Left forelimb (tissue), 1 donor: Measurements from ENCODE around the gene CREB5.

Experiments used
- DNase-seq: peaks from one replicate; pipeline ENCODE4 v3.0.0-alpha.2; 2018; ENCODE audit warnings: low spot score

The CREB5 gene

DNA sequence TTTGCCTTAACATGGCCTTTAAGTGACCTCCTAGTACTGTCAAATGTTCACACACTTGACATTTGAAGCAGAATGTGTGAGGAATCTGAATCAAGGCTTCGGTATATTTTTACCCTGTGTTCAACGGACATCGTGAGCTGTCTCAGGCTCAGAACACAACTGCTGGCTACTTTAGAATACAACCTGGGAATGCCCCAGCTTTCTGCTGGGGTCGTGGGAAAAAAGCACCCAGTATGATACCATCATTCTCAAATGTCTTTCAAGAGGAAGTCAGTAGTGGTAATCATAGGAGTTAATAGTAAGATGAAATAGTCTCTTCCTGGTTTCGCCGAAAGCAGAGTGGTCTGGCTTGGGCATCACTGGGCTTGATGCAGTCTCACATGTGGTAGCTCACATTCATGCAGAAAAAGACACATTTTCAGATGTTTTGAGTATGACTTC, 67.2 kb downstream of the CREB5 start:
- DNase-seq, result no peak

DNA sequence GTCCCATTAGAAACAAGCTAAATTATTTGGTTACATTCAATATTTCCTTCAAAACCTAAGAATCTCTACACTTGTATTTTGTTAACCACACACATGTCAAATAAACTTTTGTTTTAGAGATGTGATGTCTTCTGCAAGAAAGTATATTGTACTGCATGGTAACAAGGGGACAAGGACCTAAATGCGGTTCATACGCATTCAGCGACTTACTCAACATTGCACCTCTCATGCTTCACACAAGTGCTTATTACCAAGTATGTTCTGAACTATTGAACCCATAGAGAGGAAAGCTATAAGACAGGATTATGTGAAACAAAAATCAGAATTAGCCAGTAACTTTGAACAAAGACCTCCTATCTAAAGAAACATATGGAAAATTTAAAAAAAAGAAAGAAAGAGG, 68.3 kb downstream of the CREB5 start:
- DNase-seq, result no peak

- DNase-seq, result no peak
These were observed 69.0 kb downstream of the CREB5 start for GRCh38 chr7:28481091-28481926.

DNA sequence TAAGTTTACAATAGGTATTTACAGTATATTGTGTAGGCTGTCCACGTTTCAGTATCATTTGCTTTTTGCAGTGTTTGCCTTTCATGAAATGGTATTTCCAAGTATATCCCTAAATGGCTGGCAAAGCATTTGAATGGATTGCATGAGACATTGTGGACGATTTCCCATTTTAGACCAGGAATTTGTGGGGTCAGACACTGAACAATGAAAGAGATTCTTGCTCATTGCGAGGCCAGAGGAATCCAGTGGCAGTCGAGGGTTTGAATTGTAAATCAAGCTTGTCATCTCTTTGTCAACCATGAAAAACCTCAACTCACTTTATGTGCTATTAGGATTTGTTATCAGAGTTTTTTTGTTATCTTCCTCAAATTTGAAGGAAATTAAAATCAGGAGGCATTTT, 70.8 kb downstream of the CREB5 start:
- no peak for DNase-seq

DNA sequence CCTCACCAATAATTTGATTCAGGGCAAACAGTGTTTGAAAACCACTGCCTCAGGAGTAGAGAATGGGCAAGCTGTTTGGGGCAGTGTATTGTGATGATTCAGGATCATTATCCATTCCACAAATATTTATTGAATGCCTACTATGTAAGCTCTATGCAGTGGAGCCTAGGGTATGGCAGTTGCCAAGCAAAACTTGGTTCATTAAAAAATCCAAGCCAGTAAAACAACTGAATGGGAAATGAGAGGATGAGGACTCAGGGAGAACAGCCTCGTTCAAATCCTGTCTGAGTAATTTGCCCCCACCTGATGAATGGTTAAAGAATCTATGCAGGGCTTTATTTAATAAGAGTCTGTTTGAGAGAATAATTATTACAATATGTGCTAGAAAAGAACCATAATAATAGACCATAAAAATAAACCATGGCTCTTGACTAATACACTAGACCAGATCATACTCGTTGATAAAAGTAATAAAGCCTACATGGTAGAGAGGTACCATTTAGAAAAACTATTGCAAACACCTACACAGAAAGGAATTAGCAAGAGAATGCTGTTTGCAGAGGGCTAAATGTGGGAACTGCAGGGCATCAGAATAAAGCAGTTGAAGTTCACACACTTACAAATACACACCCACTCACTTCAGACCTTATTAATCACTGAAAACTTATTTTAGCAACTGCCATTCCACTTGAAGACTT, 71.7 kb downstream of the CREB5 start:
- DNase-seq, result no peak

GRCh38 chr7:28484606-28484935, 72.3 kb downstream of the CREB5 start:
- no peak for DNase-seq

GRCh38 chr7:28487487-28487886, 75.2 kb downstream of the CREB5 start:
- no peak for DNase-seq

DNA sequence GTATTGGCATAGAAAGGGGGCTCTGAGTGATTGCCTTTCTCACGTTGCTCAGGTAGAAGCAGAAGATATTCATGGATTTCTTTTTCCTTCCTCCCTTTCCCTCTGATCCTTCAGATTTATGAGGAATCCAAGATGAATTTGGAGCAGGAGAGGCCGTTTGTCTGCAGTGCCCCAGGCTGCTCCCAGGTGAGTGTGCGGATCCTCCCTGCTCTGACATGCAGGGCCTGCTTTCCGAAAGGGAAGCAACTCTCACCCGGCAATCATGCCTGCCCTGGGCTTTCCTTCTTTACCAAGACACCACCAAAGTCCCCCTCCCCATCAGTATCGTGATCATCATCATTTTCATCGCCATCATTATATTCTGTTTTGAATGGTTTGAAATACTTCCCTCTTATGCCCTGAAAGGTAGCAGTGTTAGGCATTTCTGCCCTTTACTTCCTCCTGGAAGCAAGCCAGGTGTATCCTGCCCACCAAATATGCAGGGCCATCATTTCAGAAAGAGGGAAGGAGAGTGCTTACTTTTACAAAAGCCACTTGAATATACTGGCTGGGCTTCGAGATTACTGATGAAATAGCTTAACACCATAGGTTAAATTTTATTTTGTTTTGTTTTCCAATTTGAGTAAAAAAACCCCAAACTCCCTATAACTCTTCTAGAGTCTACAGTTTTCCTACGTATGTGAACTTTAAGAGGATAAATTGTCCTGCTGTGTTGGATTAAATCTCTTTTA, 75.9 kb downstream of the CREB5 start:
- no peak for DNase-seq

- DNase-seq, result no peak
These were observed 78.5 kb downstream of the CREB5 start for GRCh38 chr7:28490831-28491230.

DNA sequence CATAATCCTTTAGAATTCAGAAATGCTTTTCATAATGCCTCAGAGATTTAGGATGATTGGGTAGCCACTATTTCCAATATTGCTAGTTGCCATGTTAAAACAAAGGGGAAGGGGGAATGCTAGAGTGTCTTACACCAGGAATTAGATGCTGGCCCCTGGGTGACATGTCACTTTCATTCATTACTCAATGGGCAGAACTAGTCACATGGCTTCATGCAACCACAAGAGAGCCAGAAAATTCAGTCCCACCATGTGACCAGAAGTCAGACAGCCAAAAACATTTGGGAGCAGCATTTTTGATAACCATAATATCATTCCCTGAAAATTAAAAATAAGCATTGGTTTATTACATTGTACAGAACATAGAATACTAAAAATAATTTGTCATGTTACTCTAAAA, 81.2 kb downstream of the CREB5 start:
- no peak for DNase-seq

- DNase-seq, result no peak
These were observed 84.7 kb downstream of the CREB5 start for GRCh38 chr7:28497009-28497408.

- DNase-seq, result no peak
These were observed 86.3 kb downstream of the CREB5 start for GRCh38 chr7:28498636-28499035.

- no peak for DNase-seq
These were observed 87.8 kb downstream of the CREB5 start for GRCh38 chr7:28500138-28500537.

DNA sequence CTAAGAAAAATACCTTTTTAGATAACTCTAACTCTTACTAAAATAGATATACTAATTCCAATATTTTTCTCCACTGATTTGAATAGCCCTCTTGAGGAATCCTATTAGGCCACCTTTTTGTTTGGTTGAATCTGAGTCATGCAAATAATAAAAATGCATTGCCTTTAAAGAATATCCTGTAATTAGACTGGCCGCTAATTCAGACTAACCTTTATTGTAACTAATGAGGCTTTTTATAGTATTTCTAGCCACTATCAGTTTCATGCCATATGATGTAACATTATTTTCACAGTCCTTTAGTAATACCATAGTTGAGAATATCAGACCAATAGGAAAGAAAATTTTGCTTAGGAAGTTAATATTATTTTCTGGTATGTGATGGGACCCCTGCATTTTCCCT, 90.1 kb downstream of the CREB5 start:
- DNase-seq, result no peak

DNA sequence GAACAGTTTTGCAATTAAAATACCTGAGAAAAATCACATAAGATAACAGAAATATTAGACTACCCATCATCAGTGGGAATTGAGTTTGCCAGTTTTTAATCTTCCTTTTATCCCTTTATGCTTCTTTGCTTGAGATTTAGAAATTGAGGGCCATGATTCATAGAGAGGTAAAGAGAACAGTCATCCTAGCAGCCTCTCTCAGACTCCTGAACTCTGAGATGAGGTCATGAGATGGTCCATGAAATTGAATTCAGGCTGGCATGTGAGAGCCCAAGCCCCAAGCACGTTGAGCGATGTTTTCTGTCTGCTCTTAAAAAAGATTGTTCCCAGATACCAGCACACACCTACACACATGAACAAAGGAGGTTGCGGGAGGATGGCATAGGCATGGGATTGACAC, 91.1 kb downstream of the CREB5 start:
- no peak for DNase-seq

- DNase-seq, result no peak
These were observed 92.7 kb downstream of the CREB5 start for GRCh38 chr7:28505014-28505413.

DNA sequence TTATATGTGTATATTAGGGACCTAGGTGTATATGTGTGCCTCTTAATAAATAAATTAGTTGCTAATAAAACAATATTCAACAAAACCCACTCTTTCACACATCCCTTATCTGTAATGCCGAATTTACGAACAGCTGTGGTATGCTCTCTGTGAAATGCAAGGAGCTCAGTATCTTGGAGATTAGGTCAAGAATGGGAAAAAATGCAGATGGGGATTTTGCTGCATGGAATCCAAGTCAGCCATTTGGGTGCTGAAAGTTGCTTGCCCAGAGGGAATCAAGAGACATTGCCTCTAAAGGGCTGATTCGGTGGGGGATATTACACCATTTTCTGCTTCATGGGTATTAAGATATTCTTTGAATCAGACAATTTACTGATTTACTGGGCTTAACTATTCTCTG, 93.5 kb downstream of the CREB5 start:
- no peak for DNase-seq

- DNase-seq, result no peak
These were observed 95.4 kb downstream of the CREB5 start for GRCh38 chr7:28507525-28508282.

- DNase-seq, result no peak
These were observed 97.1 kb downstream of the CREB5 start for GRCh38 chr7:28509251-28510025.

DNA sequence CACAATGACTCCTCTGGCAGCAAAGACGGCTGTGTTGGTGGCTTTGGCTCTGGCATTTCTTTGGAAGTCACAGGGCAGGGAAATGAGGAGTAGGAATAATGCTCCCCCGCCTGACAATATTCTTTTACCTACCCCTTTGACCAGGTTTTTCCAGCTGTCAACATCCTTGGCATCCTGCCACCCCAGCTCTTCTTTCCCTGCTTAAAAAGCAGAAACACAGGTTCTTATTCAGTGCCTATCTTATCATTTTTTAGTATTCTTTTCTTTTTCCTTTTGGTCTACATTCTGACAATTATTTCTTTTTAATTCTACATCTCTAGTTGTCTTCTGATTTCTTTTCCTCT, 97.7 kb downstream of the CREB5 start:
- DNase-seq, result no peak

DNA sequence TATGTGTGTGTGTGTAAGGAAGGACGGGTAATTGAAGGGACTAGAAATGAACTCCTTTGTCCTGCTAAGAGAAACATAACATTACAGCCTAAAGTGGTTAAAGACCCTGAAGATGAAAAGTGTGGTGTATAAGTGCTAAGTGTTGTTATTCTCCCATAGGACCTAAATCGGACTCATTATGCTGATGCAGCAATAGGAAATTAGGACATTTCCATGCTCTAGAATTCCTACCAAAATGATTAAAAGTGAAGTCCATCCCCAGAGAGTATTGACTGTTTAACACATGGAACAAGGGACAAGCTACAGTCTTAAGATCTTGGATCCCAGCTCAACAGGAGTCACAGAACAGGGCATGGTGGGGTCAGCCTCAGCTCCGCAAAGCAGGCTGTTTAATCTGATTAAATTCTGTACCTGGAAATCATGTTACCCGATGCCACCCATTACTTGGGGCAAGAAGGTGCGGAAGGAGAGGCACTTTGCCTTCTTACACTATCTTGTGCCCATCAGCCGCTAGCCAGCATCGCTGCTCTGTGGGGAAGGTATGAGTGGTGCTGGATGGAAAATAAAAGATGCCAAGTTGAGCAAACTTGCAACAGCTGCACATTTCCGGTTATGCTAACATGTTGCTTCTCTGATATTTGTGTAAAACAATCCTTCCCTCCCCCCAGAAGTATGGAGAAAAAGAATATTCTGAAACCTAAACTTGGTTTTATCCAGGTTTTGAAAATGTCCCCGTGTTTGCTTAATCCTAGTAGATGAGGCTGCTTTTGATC, 100.5 kb downstream of the CREB5 start:
- DNase-seq, result no peak
